Neural progenitor cell (in vitro differentiated cells): ENCODE data around the gene IGFBP6. TPM values are rescaled to one million over a fixed set of nuclear protein-coding genes. Genes with fewer than 3 reads are reported as not detected.

Source experiments
- DNase-seq: peaks from one replicate; pipeline ENCODE4 v3.0.0-alpha.2; 2016; ENCODE audit warnings: low spot score
- H2AFZ ChIP-seq: fragments of 200-600 bp; sonication (generic); replicated peaks from 2 replicates; pipeline ENCODE4 v1.6.1; 2016; ENCODE audit warnings: antibody characterized with exemption
- H3F3A ChIP-seq: fragments of 200-600 bp; sonication (generic); 2 replicates; pipeline ENCODE4 v1.6.1; 2016; ENCODE audit warnings: antibody characterized with exemption, low read depth
- H3K27ac ChIP-seq: fragments of 200-600 bp; sonication (generic); 2 replicates; pipeline ENCODE4 v1.5.1; 2016; ENCODE audit warnings: mild to moderate bottlenecking
- H3K27me3 ChIP-seq: fragments of 200-600 bp; sonication (generic); 2 replicates; pipeline ENCODE4 v1.6.1; 2016; ENCODE audit warnings: mild to moderate bottlenecking, moderate library complexity
- H3K36me3 ChIP-seq: fragments of 200-600 bp; sonication (generic); 2 replicates; pipeline ENCODE4 v1.5.1; 2016
- H3K4me1 ChIP-seq: fragments of 200-600 bp; sonication (generic); 2 replicates; pipeline ENCODE4 v1.6.1; 2016; ENCODE audit warnings: mixed run types
- H3K4me2 ChIP-seq: fragments of 200-600 bp; sonication (generic); 2 replicates; pipeline ENCODE4 v1.6.1; 2016
- H3K4me3 ChIP-seq: fragments of 200-600 bp; sonication (generic); 2 replicates; pipeline ENCODE4 v1.5.1; 2016
- H3K79me2 ChIP-seq: fragments of 200-600 bp; sonication (generic); 2 replicates; pipeline ENCODE4 v1.6.1; 2016; ENCODE audit warnings: low read depth
- H3K9ac ChIP-seq: fragments of 200-600 bp; sonication (generic); 2 replicates; pipeline ENCODE4 v1.6.1; 2016
- H3K9me3 ChIP-seq: fragments of 200-600 bp; sonication (generic); 2 replicates; pipeline ENCODE4 v1.5.1; 2016; ENCODE audit warnings: low read depth
- H4K20me1 ChIP-seq: fragments of 200-600 bp; sonication (generic); 2 replicates; pipeline ENCODE4 v1.6.1; 2016; ENCODE audit warnings: low read depth
- H3K27ac Mint-ChIP-seq: 3 replicates; pipeline ENCODE4 v1.8.0; 2021; ENCODE audit warnings: mixed read lengths
- H3K27me3 Mint-ChIP-seq: 2 replicates; pipeline ENCODE4 v1.8.0; 2022; ENCODE audit warnings: low read depth, mild to moderate bottlenecking, inconsistent platforms, moderate library complexity, mixed read lengths; ENCODE audit not compliant: insufficient read depth
- H3K36me3 Mint-ChIP-seq: 3 replicates; pipeline ENCODE4 v1.8.0; 2021; ENCODE audit warnings: mixed read lengths
- H3K4me1 Mint-ChIP-seq: 3 replicates; pipeline ENCODE4 v1.8.0; 2021; ENCODE audit warnings: mixed read lengths
- H3K4me3 Mint-ChIP-seq: 3 replicates; pipeline ENCODE4 v1.8.0; 2021; ENCODE audit warnings: mild to moderate bottlenecking, moderate library complexity, mixed read lengths
- H3K9me3 Mint-ChIP-seq: 3 replicates; pipeline ENCODE4 v1.8.0; 2020; ENCODE audit warnings: mixed read lengths
- EZH2 ChIP-seq: fragments of 200-600 bp; sonication (generic); IDR thresholded peaks from 2 replicates; pipeline ENCODE4 v1.6.1; 2017; ENCODE audit warnings: antibody characterized with exemption, mild to moderate bottlenecking, moderate library complexity
- EZH2phosphoT487 ChIP-seq: fragments of 200-600 bp; sonication (generic); IDR thresholded peaks from 2 replicates; pipeline ENCODE4 v1.6.1; 2017; ENCODE audit warnings: antibody characterized with exemption
- total RNA-seq: library from RNA; depleted of rRNA; stranded (reverse); fragments of >200 nt; gene quantifications from 2 replicates; pipeline ENCODE4 v1.2.3, GENCODE V29; 2015; ENCODE audit warnings: low replicate concordance
- TF ChIP-seq, protein P1 (sequence below): fragments of 200-600 bp; sonication (generic); IDR thresholded peaks from 2 replicates; pipeline ENCODE4 v1.5.1; 2017; ENCODE audit warnings: antibody characterized with exemption, mild to moderate bottlenecking

IGFBP6 gene
- total RNA-seq, 1 donor from 2014 or later: 2.6 TPM

DNA sequence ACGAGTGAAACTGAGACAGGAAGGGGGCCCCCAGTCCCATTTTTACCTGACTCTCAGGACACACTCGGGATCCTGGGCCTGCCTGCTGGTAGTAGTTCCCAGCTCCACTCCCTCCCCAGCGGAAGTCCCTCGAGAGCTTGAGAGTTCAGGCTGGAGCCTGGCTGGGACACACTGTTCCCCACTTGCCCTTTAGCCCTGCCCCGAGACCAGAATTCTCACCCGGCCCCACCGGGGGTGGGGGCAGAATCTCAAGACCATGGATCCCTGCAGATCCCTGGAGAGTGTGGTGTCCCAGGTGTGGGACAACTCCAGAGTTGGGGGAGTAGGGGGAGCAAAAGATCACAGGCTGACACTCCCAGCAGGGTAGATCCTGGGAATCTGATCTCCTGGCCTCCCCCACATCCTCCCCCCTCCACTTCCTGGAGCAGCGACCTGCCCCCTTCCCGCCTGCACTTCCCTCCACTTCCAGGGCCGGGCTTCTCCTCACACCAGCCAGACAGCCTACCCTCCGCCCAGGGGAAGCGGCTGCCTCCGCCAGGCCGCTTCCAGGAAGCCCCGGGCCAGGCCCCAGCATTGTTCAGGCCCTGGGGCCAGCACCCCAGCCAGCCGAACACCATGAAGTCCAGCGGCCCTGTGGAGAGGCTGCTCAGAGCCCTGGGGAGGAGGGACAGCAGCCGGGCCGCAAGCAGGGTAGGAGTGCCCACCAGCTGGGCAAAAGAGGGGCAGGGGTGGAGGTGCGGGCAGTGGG, 47.7 kb upstream of the IGFBP6 start, which contains the start of gene TNS2:
TNS2 (plus strand) TSS at position 495 of the 748 bp plus-strand sequence; CDS start at position 616, 121 bp downstream.
- Histone ChIP-seq H3K9me3 (no peaks in the 10 kb centered on the region), H3K4me3 (peak within 1 kb of the TSS; percentile 7), H3K4me1 (peaks cover 41% of the 10 kb centered on the region), H4K20me1 (peaks cover 30% of the 10 kb centered on the region), H3K27ac (no peak within 1 kb of the TSS), H3K4me2 (peak within 1 kb of the TSS; percentile 71), H3K36me3 (no peaks in the 10 kb centered on the region), H3K27me3 (peaks cover 16% of the 10 kb centered on the region), H2AFZ (no peak within 1 kb of the TSS), H3K79me2 (no peaks in the 10 kb centered on the region), H3F3A (peaks cover 46% of the 10 kb centered on the region), H3K9ac (no peak within 1 kb of the TSS)
- Mint-ChIP-seq H3K9me3 (no peaks in the 10 kb centered on the region), H3K4me1 (peaks cover 54% of the 10 kb centered on the region), H3K4me3 (peak within 1 kb of the TSS; percentile 72), H3K27me3 (peaks cover 20% of the 10 kb centered on the region), H3K36me3 (no peaks in the 10 kb centered on the region), H3K27ac (peak within 1 kb of the TSS; percentile 79)
- TF ChIP-seq EZH2phosphoT487 (no peak), EZH2 (no peak)
- TF ChIP-seq, protein P1, sequence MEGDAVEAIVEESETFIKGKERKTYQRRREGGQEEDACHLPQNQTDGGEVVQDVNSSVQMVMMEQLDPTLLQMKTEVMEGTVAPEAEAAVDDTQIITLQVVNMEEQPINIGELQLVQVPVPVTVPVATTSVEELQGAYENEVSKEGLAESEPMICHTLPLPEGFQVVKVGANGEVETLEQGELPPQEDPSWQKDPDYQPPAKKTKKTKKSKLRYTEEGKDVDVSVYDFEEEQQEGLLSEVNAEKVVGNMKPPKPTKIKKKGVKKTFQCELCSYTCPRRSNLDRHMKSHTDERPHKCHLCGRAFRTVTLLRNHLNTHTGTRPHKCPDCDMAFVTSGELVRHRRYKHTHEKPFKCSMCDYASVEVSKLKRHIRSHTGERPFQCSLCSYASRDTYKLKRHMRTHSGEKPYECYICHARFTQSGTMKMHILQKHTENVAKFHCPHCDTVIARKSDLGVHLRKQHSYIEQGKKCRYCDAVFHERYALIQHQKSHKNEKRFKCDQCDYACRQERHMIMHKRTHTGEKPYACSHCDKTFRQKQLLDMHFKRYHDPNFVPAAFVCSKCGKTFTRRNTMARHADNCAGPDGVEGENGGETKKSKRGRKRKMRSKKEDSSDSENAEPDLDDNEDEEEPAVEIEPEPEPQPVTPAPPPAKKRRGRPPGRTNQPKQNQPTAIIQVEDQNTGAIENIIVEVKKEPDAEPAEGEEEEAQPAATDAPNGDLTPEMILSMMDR: no peak
- peak; percentile 62 for DNase-seq

DNA sequence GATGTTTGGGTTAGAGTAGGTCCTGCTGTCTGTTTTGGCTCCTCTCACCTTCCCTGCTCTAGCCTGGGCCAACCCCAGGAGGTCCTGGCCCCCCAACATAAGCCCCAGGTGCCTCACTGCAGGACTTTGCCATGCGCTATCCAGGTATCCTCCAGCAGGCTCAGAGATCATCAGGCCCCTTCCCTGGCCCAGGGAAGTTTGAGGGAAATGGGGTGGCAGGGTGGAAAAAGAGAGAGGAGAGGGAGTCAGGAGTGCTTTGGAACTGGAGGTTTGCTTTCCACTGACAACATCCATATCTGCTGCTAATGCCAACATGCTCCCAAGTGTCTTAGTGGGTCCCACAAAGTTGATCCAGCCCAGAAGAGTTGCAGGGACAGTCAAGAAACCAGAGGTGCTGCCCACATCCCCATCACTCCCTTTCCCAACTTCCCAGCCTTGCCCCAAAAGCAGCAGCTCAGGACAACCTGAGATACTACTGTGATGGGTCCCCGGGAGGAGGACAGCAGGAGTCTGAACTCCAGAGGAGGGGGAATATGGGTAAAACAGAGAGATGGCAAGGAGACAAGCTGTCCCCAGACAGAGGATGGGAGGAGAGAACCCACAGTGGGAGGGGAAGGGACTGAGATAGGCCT, 46.9 kb upstream of the IGFBP6 start:
- H3K4me2 ChIP-seq: peak overlapping the region; percentile 71
- no peaks in the 10 kb centered on the region for H3K36me3 ChIP-seq
- no peaks in the 10 kb centered on the region for H3K9me3 Mint-ChIP-seq
- H3K27ac ChIP-seq: no peak overlapping the region
- no peak overlapping the region for H3K9ac ChIP-seq
- H3K4me1 ChIP-seq: peaks cover 40% of the 10 kb centered on the region
- peak overlapping the region; percentile 74 for H3K27ac Mint-ChIP-seq
- peak overlapping the region; percentile 72 for H3K4me3 Mint-ChIP-seq
- H2AFZ ChIP-seq: no peak overlapping the region
- no peaks in the 10 kb centered on the region for H3K36me3 Mint-ChIP-seq
- no peak for DNase-seq
- peaks cover 54% of the 10 kb centered on the region for H3K4me1 Mint-ChIP-seq
- peak overlapping the region; percentile 7 for H3K4me3 ChIP-seq
- peaks cover 30% of the 10 kb centered on the region for H4K20me1 ChIP-seq
- peaks cover 41% of the 10 kb centered on the region for H3F3A ChIP-seq
- H3K9me3 ChIP-seq: no peaks in the 10 kb centered on the region
- peaks cover 14% of the 10 kb centered on the region for H3K27me3 ChIP-seq
- no peak for TF ChIP-seq EZH2
- TF ChIP-seq, protein P1: no peak
- no peaks in the 10 kb centered on the region for H3K79me2 ChIP-seq
- H3K27me3 Mint-ChIP-seq: peaks cover 22% of the 10 kb centered on the region

DNA sequence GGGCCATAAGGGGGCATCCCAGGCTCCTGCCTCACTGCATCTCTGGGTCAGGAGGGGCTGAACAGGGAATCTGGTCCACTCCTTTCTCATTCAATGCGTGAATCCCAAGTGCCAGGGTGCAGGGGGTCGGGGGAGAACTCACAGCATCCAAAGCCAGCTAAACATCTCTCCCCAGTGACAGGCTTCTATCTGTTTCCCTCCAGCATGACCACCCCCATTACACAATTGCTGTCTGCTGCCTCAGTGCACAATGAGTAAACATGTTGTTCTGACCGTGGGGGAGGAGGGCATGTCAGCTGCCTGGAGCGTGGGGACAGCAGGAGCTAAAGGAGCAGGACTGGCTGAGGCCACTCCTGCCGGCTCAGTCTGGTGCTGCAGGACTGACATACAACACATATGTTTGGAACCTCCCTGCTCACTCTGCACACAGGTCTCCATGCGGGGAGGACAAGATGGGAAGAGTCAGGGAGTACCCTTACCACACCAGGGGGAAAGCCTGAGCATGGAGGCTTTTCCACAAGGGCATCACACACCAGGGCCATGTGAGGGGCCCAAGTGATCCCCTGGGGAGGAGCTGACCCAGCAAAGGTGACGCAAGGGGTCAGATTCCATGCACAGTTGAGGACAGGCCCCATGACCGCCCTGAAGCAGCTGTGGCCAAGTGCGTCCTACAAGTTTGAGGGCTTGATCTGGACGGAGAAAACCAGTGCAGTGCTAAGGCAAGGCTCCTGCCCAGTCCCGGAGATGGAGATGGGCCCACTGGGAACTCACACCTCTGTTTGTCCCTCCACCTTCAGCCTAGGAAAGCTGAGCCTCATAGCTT, 46.2 kb upstream of the IGFBP6 start:
- peaks cover 30% of the 10 kb centered on the region for H4K20me1 ChIP-seq
- H3K27ac ChIP-seq: no peak overlapping the region
- no peaks in the 10 kb centered on the region for H3K9me3 ChIP-seq
- H3K4me2 ChIP-seq: no peak overlapping the region
- no peak overlapping the region for H3K4me3 ChIP-seq
- Mint-ChIP-seq H3K4me3 (peak overlapping the region; percentile 78), H3K27ac (peak overlapping the region; percentile 93), H3K9me3 (no peaks in the 10 kb centered on the region), H3K4me1 (peaks cover 47% of the 10 kb centered on the region), H3K27me3 (peaks cover 20% of the 10 kb centered on the region), H3K36me3 (no peaks in the 10 kb centered on the region)
- no peaks in the 10 kb centered on the region for H3K79me2 ChIP-seq
- H2AFZ ChIP-seq: no peak overlapping the region
- H3F3A ChIP-seq: peaks cover 33% of the 10 kb centered on the region
- H3K36me3 ChIP-seq: no peaks in the 10 kb centered on the region
- H3K4me1 ChIP-seq: peaks cover 40% of the 10 kb centered on the region
- TF ChIP-seq EZH2phosphoT487 (no peak), EZH2 (no peak)
- TF ChIP-seq, protein P1: no peak
- peaks cover 12% of the 10 kb centered on the region for H3K27me3 ChIP-seq
- DNase-seq: no peak
- H3K9ac ChIP-seq: no peak overlapping the region
